HepG2 (cell line): Measurements from ENCODE around the gene MYO5B. TPM values are rescaled to one million over a fixed set of nuclear protein-coding genes. Genes with fewer than 3 reads are reported as not detected.

Experiments used
- ATAC-seq: fragments of 200-7000 bp; cut with Tn5 transposase; 3 replicates; pipeline ENCODE4 v1.9.1; 2020; ENCODE audit warnings: mild to moderate bottlenecking, moderate library complexity
- BruUV-seq: library from RNA; stranded (reverse); fragments of 400-500 nt; replicated peaks from 2 replicates; lab custom pipeline; 2021; lab: Mats Ljungman, UMichigan
- CTCF ChIA-PET: fragments of 300-600 bp; formaldehyde crosslinking; extraction: SDS; loops from one replicate; lab custom pipeline; 2021; ENCODE audit warnings: low total read pairs, inconsistent platforms, low intra/inter-chr PET ratio; lab: Yijun Ruan, JAX
- POLR2A ChIA-PET: fragments of 350-600 bp; sonication (Branson Sonifier 250); formaldehyde crosslinking; loops from one replicate; lab custom pipeline; 2020; ENCODE audit warnings: antibody characterized with exemption, inconsistent platforms; lab: Yijun Ruan, JAX
- DNase-seq: peaks from one replicate; pipeline ENCODE4 v3.0.0-alpha.2; 2015; ENCODE audit warnings: low spot score
- FAIRE-seq: peaks from 3 replicates; lab custom pipeline; 2011; peaks lifted over from hg19 to GRCh38; lab: Jason Lieb, UNC
- H2AFZ ChIP-seq: one replicate; pipeline ENCODE4 v1.6.1; 2011; ENCODE audit warnings: low read length, inconsistent platforms
- H3K27ac ChIP-seq: fragments of 300-600 bp; 3 replicates; pipeline ENCODE4 v1.8.0; 2011; ENCODE audit warnings: mixed run types, mild to moderate bottlenecking, mixed read lengths, low read length, inconsistent platforms; ENCODE audit not compliant: insufficient read depth; ENCODE audit errors: extremely low read length
- H3K27me3 ChIP-seq, 2 experiments: fragments of 200-600 bp in 1 of 2; 2 replicates in 1 of 2; 3 replicates in 1 of 2; pipeline versions ENCODE4 v1.6.0 to v1.8.0; 2011; ENCODE audit warnings: low read length in 2 of 2, mild to moderate bottlenecking in 2 of 2, moderate library complexity in 2 of 2, inconsistent platforms in 1 of 2; ENCODE audit not compliant: insufficient read depth in 2 of 2, control insufficient read depth in 1 of 2
- H3K36me3 ChIP-seq, 2 experiments: fragments of 200-600 bp in 1 of 2; replicated peaks in 1 of 2; 2 replicates in 1 of 2; 3 replicates in 1 of 2; pipeline versions ENCODE4 v1.5.1 to v1.8.0; 2011; ENCODE audit warnings: low read length in 2 of 2, inconsistent platforms in 1 of 2; ENCODE audit not compliant: insufficient read depth in 2 of 2, control insufficient read depth in 1 of 2
- H3K4me1 ChIP-seq: 2 replicates; pipeline ENCODE4 v1.5.1; 2012; ENCODE audit warnings: low read length, inconsistent platforms; ENCODE audit not compliant: insufficient read depth
- H3K4me2 ChIP-seq: 2 replicates; pipeline ENCODE4 v1.6.0; 2011; ENCODE audit warnings: low read depth, low read length, inconsistent platforms
- H3K4me3 ChIP-seq, 3 experiments: fragments of 200-600 bp in 1 of 3; sonication (generic), shearing (Covaris generic) in 1 of 3; replicated peaks in 1 of 3; 2 replicates each; pipeline ENCODE4 v1.5.1; 2011 to 2016; ENCODE audit warnings: low read length in 3 of 3, inconsistent platforms in 2 of 3, low read depth in 2 of 3, mild to moderate bottlenecking in 2 of 3, control low read depth in 1 of 3, mixed read lengths in 1 of 3; ENCODE audit not compliant: insufficient read depth in 1 of 3
- H3K79me2 ChIP-seq: one replicate; pipeline ENCODE4 v1.6.1; 2011; ENCODE audit warnings: low read length, inconsistent platforms; ENCODE audit not compliant: insufficient read depth
- H3K9ac ChIP-seq: 2 replicates; pipeline ENCODE4 v1.6.0; 2011; ENCODE audit warnings: mild to moderate bottlenecking, low read depth, low read length, inconsistent platforms; ENCODE audit not compliant: insufficient read depth
- H3K9me3 ChIP-seq: 2 replicates; pipeline ENCODE4 v1.5.1; 2012; ENCODE audit warnings: mild to moderate bottlenecking, low read length
- H4K20me1 ChIP-seq: 2 replicates; pipeline ENCODE4 v1.6.0; 2011; ENCODE audit warnings: inconsistent platforms, mild to moderate bottlenecking, low read length, moderate library complexity; ENCODE audit not compliant: insufficient read depth
- E2F5 ChIP-seq: sonication (generic); formaldehyde crosslinking; conservative IDR thresholded peaks from 2 replicates; pipeline ENCODE4 v1.4.0; 2020; ENCODE audit warnings: missing genetic modification reagents
- EED ChIP-seq: sonication (generic); formaldehyde crosslinking; IDR thresholded peaks from 2 replicates; pipeline ENCODE4 v1.5.0; 2020; ENCODE audit warnings: mild to moderate bottlenecking, missing genetic modification reagents
- MEIS2 ChIP-seq: sonication (generic); formaldehyde crosslinking; IDR thresholded peaks from 2 replicates; pipeline ENCODE4 v1.9.0; 2021; ENCODE audit warnings: mild to moderate bottlenecking, missing genetic modification reagents
- NFIB ChIP-seq: sonication (generic); formaldehyde crosslinking; IDR thresholded peaks from 2 replicates; pipeline ENCODE4 v1.9.0; 2021; ENCODE audit warnings: missing genetic modification reagents, mild to moderate bottlenecking, borderline replicate concordance
- PAF1 ChIP-seq: IDR thresholded peaks from 2 replicates; pipeline ENCODE4 v1.6.1; 2016; ENCODE audit warnings: missing genetic modification reagents, missing compliant biosample characterization
- PTBP1 ChIP-seq: fragments of 200-400 bp; formaldehyde crosslinking; IDR thresholded peaks from 2 replicates; pipeline ENCODE4 v1.6.1; 2018; ENCODE audit warnings: low read length, low read depth; ENCODE audit not compliant: poor library complexity, severe bottlenecking
- SIX4 ChIP-seq: sonication (generic); formaldehyde crosslinking; IDR thresholded peaks from 2 replicates; pipeline ENCODE4 v1.4.0; 2020; ENCODE audit warnings: missing genetic modification reagents
- SMC3 ChIP-seq: IDR thresholded peaks from 2 replicates; pipeline ENCODE4 v1.6.1; 2011; ENCODE audit warnings: low read length, improper control_type of control experiment
- ZBTB39 ChIP-seq: sonication (generic); formaldehyde crosslinking; IDR thresholded peaks from 2 replicates; pipeline ENCODE4 v1.5.0; 2020; ENCODE audit warnings: missing genetic modification reagents
- ZKSCAN1 ChIP-seq: fragments of 150-350 bp; IDR thresholded peaks from 2 replicates; pipeline ENCODE4 v1.6.1; 2014; ENCODE audit warnings: low read length
- ZNF609 ChIP-seq: sonication (generic); formaldehyde crosslinking; IDR thresholded peaks from 2 replicates; pipeline ENCODE4 v1.4.0; 2020; ENCODE audit warnings: mild to moderate bottlenecking, missing genetic modification reagents, borderline replicate concordance
- ZNF839 ChIP-seq: sonication (generic); formaldehyde crosslinking; IDR thresholded peaks from 2 replicates; pipeline ENCODE4 v1.4.0; 2020; ENCODE audit warnings: missing genetic modification reagents, mild to moderate bottlenecking, borderline replicate concordance
- WGBS: methylation state at CpG from one replicate; pipeline ENCODE4 v1.1.6; 2017; ENCODE audit warnings: low lambda C conversion rate; 5-methylcytosine and 5-hydroxymethylcytosine counted together
- in situ Hi-C: cut with HindIII; loops from 2 replicates; pipeline ENCODE4 v1.10.0; 2017; ENCODE audit warnings: low pct_unique_long_range_greater_than_20kb; ENCODE audit not compliant: extremely low pct_ligation_motif_present
- intact Hi-C: fragments of 100-400 bp; cut with micrococcal nuclease; formaldehyde crosslinking; loops from one replicate; pipeline ENCODE4 v1.10.0; 2022; ENCODE audit not compliant: unreplicated experiment
- polyA plus RNA-seq, 8 experiments: library from polyadenylated mRNA; depleted of rRNA in 3 of 8; stranded (reverse) in 7 of 8; unstranded in 1 of 8; fragments of >200 nt; fragmentation: Illumina TruSeq in 4 of 8; extraction: Trizol in 4 of 8; gene quantifications; 2 replicates each; pipeline versions ENCODE4 v1.2.1 to v1.2.3, GENCODE V29; 2011 to 2016; ENCODE audit warnings: low read depth in 4 of 8, missing spikeins in 1 of 8, mixed read lengths in 1 of 8; ENCODE audit not compliant: insufficient read depth in 1 of 8
- total RNA-seq, 5 experiments: library from RNA; depleted of rRNA; stranded (reverse); fragments of >200 nt; fragmentation: Illumina TruSeq; extraction: Trizol; gene quantifications; 2 replicates each; pipeline ENCODE4 v1.2.3, GENCODE V29; 2016; ENCODE audit warnings: low read depth in 1 of 5

The MYO5B gene
- total and polyA plus RNA-seq, 2 of the 13 experiments (the other 11 are each of a cell fraction or from before 2014, with no cell fraction given) = 13.1 to 24.0 TPM

GRCh38 chr18:50143886-50144285, 51.1 kb downstream of the MYO5B start (continued):
- TF ChIP-seq ZBTB39 (CRISPR knock-in tag) = no peak
- TF ChIP-seq SMC3 = no peak
- no peak for TF ChIP-seq SIX4 (CRISPR knock-in tag)

GRCh38 chr18:50143294-50143693, 51.7 kb downstream of the MYO5B start:
- DNase-seq (no peak), FAIRE-seq (no peak)

More at GRCh38 chr18:50143294-50143693, 51.7 kb downstream of the MYO5B start:
- Histone ChIP-seq H3K4me1 (peaks cover 22% of the 10 kb centered on the region), H3K9ac (no peak overlapping the region), H4K20me1 (no peaks in the 10 kb centered on the region), H3K9me3 (no peaks in the 10 kb centered on the region), H3K4me2 (no peak overlapping the region), H3K27ac (no peak overlapping the region), H3K27me3 (no peaks in the 10 kb centered on the region), H3K79me2 (no peaks in the 10 kb centered on the region), H2AFZ (no peak overlapping the region)
- POLR2A ChIA-PET = interaction anchor here (1.4 kb wide), 1 partner anchor 52 kb away, joined by 3 read pairs; the partner anchor contains the start of gene MYO5B
- no peak for TF ChIP-seq MEIS2 (CRISPR knock-in tag)
- no peak for TF ChIP-seq NFIB (CRISPR knock-in tag)
- TF ChIP-seq ZNF839 = no peak
- no peak for TF ChIP-seq ZNF609 (CRISPR knock-in tag)
- TF ChIP-seq PAF1 (CRISPR knock-in tag) = no peak
- TF ChIP-seq E2F5 (CRISPR knock-in tag) = no peak
- TF ChIP-seq ZKSCAN1 = no peak
- no peak for TF ChIP-seq EED (CRISPR knock-in tag)
- TF ChIP-seq PTBP1 = no peak
- TF ChIP-seq, all 625 proteins: peak for 0
- intact Hi-C loops (no loop called here), in situ Hi-C loops (no loop called here)
- Histone ChIP-seq H3K36me3 (no peaks in the 10 kb centered on the region), H3K4me3 (no peak overlapping the region)
- no TSS peak for BruUV-seq
- ATAC-seq = peak; percentile 41; the same call in 1 of the 3 replicates
- WGBS = 100% methylated on average over 3 of the region's 3 CpGs
- CTCF ChIA-PET = no interaction called here
